Transverse colon (tissue), 4 donors: Measurements from ENCODE around the gene RSAD1. TPM values are rescaled to one million over a fixed set of nuclear protein-coding genes. Genes with fewer than 3 reads are reported as not detected.

Experiments
- DNase-seq: peaks from one replicate; pipeline ENCODE4 v3.0.0-alpha.2; 2019
- H3K27ac ChIP-seq, 4 donors: fragments of 200-600 bp; sonication (generic); 2 replicates each; pipeline ENCODE4 v1.5.1; 2016 to 2018; ENCODE audit warnings: inconsistent platforms in 4 of 4
- H3K27me3 ChIP-seq: fragments of 200-600 bp; sonication (generic); 2 replicates; pipeline ENCODE4 v1.5.1; 2017; ENCODE audit warnings: inconsistent platforms
- H3K36me3 ChIP-seq, 4 donors: fragments of 200-600 bp; sonication (generic); 2 replicates each; pipeline ENCODE4 v1.5.1; 2017 to 2019; ENCODE audit warnings: inconsistent platforms in 4 of 4
- H3K4me1 ChIP-seq, 4 donors: fragments of 200-600 bp; sonication (generic); 2 replicates each; pipeline ENCODE4 v1.5.1; 2017 to 2020; ENCODE audit warnings: inconsistent platforms in 4 of 4
- H3K4me3 ChIP-seq, 4 donors: fragments of 200-600 bp; sonication (generic); 1 replicate in 1 of 4; 2 replicates in 3 of 4; pipeline versions ENCODE4 v1.5.1 to v1.6.1; 2017 to 2019; ENCODE audit warnings: inconsistent platforms in 4 of 4
- H3K9me3 ChIP-seq, 2 donors: fragments of 200-600 bp; sonication (generic); 2 replicates each; pipeline ENCODE4 v1.5.1; 2017 to 2019; ENCODE audit warnings: inconsistent platforms in 2 of 2
- EP300 ChIP-seq: sonication (generic); formaldehyde crosslinking; IDR thresholded peaks from one replicate; pipeline ENCODE4 v1.6.1; 2017; ENCODE audit warnings: antibody characterized with exemption, low read depth
- POLR2A ChIP-seq: fragments of 450-650 bp; IDR thresholded peaks from one replicate; pipeline ENCODE4 v1.6.1; 2016; ENCODE audit warnings: antibody characterized with exemption, mild to moderate bottlenecking, moderate library complexity
- POLR2AphosphoS5 ChIP-seq, 3 donors: sonication (generic); formaldehyde crosslinking; IDR thresholded peaks; one replicate each; pipeline ENCODE4 v1.6.1; 2016; ENCODE audit warnings: antibody characterized with exemption in 3 of 3
- WGBS, 2 donors: methylation state at CpG; one replicate each; pipeline ENCODE4 v1.1.5; 2018; ENCODE audit warnings: low coverage in 1 of 2; 5-methylcytosine and 5-hydroxymethylcytosine counted together
- in situ Hi-C, 4 donors: fragments of 200-750 bp; cut with MboI; loops; one replicate each; pipeline versions ENCODE4 v1.15.0 to v1.15.1; 2017; ENCODE audit warnings: low sequenced_read_pairs in 3 of 4, low pct_ligation_motif_present in 1 of 4, low pct_unique_long_range_greater_than_20kb in 1 of 4
- intact Hi-C: fragments of 100-400 bp; cut with DNase I; formaldehyde crosslinking; loops from one replicate; pipeline ENCODE4 v1.15.1; 2023; ENCODE audit warnings: low total_unique reads
- total RNA-seq, 4 donors: library from RNA; depleted of rRNA; stranded (reverse); fragments of >200 nt; gene quantifications; one replicate each; pipeline ENCODE4 v1.1.0, GENCODE V29; 2016
- TF ChIP-seq, protein P1 (sequence below), 5 experiments: fragments of 200-600 bp in 3 of 5; fragments of 450-650 bp in 2 of 5; sonication (generic) in 3 of 5; IDR thresholded peaks; 1 replicate in 2 of 5; 2 replicates in 3 of 5; pipeline ENCODE4 v1.5.1; 2016 to 2017; ENCODE audit warnings: antibody characterized with exemption in 5 of 5, inconsistent platforms in 3 of 5, mild to moderate bottlenecking in 2 of 5, moderate library complexity in 1 of 5

RSAD1 gene
- total RNA-seq, 4 donors from 2014 or later = 19.1 to 35.6 (median 28.2) TPM

DNA sequence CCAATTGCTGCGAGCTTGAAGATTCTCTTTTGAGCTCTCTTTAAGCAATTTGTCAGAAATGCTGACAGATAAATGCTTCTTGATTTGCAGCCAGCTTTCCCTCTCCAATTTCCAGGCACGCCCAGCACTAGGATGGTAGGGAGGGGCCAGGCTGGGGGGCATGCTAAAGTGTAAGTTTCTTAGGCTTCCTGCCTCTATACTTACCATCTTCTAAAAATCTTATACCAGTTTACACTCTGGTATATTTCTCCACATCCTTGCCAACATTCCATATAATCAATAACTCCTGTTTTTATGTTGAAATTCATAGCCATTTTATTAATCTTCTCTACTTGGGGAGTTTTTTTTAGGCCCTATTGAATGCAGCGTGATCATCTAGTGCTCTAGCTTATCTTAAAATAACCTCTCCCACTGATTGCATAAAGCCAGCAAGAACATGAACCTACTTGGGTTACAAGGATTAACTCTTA, 35.1 kb upstream of the RSAD1 start:
- peak; percentile 57 for DNase-seq
- H3K36me3 ChIP-seq = no peaks in the 10 kb centered on the region
- TF ChIP-seq EP300 = no peak
- TF ChIP-seq POLR2AphosphoS5 (IDR thresholded peaks at IDR 0.05) = no peak
- TF ChIP-seq POLR2A = no peak
- TF ChIP-seq, protein P1, sequence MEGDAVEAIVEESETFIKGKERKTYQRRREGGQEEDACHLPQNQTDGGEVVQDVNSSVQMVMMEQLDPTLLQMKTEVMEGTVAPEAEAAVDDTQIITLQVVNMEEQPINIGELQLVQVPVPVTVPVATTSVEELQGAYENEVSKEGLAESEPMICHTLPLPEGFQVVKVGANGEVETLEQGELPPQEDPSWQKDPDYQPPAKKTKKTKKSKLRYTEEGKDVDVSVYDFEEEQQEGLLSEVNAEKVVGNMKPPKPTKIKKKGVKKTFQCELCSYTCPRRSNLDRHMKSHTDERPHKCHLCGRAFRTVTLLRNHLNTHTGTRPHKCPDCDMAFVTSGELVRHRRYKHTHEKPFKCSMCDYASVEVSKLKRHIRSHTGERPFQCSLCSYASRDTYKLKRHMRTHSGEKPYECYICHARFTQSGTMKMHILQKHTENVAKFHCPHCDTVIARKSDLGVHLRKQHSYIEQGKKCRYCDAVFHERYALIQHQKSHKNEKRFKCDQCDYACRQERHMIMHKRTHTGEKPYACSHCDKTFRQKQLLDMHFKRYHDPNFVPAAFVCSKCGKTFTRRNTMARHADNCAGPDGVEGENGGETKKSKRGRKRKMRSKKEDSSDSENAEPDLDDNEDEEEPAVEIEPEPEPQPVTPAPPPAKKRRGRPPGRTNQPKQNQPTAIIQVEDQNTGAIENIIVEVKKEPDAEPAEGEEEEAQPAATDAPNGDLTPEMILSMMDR (IDR thresholded peaks at IDR 0.05) = no peak
- peaks cover 15 to 66% (median 45%) of the 10 kb centered on the region in 4 donors for H3K4me1 ChIP-seq
- no peak overlapping the region for H3K4me3 ChIP-seq
- H3K27ac ChIP-seq = peak overlapping the region in 3 of 4 donors; percentile 19 to 55 (median 45)
- H3K9me3 ChIP-seq = no peaks in the 10 kb centered on the region
- WGBS, 2 donors = 35% methylated on average over 3 of the region's 3 CpGs
- H3K27me3 ChIP-seq = no peaks in the 10 kb centered on the region
- intact Hi-C loops (no loop called here), in situ Hi-C loops (no loop called here)

DNA sequence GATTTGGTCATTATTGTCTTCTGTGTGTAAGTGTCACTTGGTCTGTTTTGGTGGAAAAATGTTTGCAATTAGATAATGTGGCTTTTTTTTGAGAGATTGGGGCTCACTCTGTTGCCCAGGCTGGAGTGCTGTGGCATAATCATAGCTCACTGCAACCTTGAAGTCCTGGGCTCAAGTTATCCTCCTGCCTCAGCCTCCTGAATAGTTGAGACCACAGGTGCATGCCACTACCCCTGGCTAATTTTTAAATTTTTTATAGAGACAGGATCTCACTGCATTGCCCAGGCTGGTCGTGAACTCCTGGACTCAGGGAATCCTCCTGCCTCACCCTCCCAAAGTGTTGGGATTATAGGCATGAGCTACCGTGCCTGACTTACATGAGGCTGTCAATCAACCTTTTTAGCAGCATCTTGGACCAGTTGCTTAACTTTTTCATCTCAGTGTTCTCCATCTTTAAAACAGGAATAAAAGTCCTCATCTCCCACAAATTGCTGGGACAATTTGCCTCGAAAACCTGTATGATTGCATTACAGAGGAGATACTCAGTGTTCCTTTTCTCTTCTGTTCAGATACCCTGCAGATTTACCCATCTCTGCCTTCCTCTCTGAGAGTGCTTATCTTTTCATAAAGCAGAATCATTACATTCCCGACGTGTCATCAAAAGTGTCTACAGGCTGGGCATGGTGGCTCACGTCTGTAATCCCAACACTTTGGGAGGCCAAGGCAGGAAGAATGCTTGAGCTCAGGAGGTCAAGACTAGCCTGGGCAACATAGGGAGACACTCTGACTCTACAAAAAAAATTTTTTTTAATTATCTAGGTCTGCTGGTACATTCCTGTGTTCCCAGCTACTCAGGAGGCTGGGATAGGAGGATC, 33.6 kb upstream of the RSAD1 start:
- intact Hi-C loops = no loop called here
- in situ Hi-C loops = no loop called here

DNA sequence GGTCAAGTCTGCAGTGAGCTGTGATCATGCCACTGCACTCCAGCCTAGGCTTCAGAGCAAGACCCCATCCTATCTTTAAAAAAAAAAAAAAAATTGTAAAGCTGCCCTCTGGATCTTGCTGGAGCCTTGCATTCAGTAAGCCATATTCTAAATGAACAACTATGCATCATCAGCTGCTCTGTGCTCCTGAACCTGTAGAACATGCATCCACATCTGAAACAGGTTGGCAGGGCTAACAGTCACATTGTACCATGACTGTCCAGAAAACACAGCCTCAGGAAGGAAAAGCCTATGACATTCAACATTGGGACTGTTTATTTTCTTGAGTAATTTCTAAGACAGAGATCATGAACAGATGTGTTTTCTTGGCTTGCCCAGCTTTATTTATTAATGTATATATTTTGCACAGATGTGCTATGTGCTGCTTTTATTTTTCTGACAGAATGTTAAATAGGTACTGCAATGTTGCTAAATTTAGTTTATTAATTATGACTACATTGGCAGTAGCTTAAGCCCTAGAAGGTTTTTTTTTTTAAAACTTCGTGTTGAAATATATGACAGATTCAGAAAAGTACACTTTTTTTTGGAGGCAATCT, 32.8 kb upstream of the RSAD1 start:
- Histone ChIP-seq H3K27ac (peak overlapping the region in 3 of 4 donors; percentile 14 to 75 (median 66)), H3K4me3 (no peak overlapping the region), H3K9me3 (no peaks in the 10 kb centered on the region), H3K27me3 (no peaks in the 10 kb centered on the region), H3K4me1 (peaks cover 18 to 55% (median 38%) of the 10 kb centered on the region in 4 donors), H3K36me3 (no peaks in the 10 kb centered on the region)
- WGBS, 2 donors = 22 to 39% methylated on average over 1 of the region's 1 CpG
- intact Hi-C loops = no loop called here
- in situ Hi-C loops = no loop called here
- no peak for TF ChIP-seq POLR2A
- TF ChIP-seq POLR2AphosphoS5 (IDR thresholded peaks at IDR 0.05) = no peak
- TF ChIP-seq EP300 = no peak
- TF ChIP-seq, protein P1 (IDR thresholded peaks at IDR 0.05) = no peak
- DNase-seq = no peak

More for the DNA sequence above, 33.6 kb upstream of the RSAD1 start:
- no peak for DNase-seq
- peaks cover 16 to 60% (median 41%) of the 10 kb centered on the region in 4 donors for H3K4me1 ChIP-seq
- no peak for TF ChIP-seq POLR2A
- 84 to 85% methylated on average over 4 to 6 of the region's 6 CpGs for WGBS, 2 donors
- no peaks in the 10 kb centered on the region for H3K36me3 ChIP-seq
- no peaks in the 10 kb centered on the region for H3K27me3 ChIP-seq
- no peaks in the 10 kb centered on the region for H3K9me3 ChIP-seq
- H3K27ac ChIP-seq = no peak overlapping the region
- H3K4me3 ChIP-seq = no peak overlapping the region

DNA sequence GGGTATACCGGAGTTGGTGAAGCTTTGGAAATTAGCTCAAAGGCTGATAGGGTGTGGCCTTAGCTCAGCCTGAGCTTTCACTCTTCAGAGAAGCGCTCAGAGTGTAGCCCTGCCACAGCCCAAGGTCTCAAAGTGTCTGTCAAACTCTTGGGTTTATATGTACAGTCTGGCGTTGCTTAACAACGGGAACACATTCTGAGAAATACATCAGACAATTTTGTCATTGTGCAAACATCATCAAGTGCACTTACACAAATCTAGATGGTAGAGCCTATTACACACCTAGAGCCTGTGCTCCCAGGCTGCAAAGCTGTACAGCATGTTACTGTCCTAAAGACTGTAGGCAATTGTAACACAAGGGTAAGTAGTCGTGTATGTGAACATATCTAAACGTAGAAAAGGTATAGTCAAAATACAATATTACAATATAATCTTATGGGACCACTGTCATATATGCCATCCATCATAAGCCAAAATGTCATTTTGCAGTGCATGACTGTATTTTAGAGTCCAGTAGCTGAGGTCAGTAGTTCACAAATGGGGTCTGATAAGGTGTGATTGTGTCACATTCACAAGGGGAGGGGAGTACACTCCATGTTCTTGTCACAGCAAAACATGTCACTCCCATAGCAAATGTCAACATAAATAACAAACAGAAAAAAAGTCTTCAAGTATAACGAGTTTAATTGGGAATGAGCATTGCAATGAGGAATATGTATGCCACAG, 30.6 kb upstream of the RSAD1 start:
- TF ChIP-seq POLR2A = peak; percentile 27
- no peak for TF ChIP-seq EP300
- TF ChIP-seq POLR2AphosphoS5 (IDR thresholded peaks at IDR 0.05) = peak in 2 of 3 donors; percentile 28 to 31
- TF ChIP-seq, protein P1 (IDR thresholded peaks at IDR 0.05) = no peak
- 64 to 70% methylated on average over 5 to 7 of the region's 7 CpGs for WGBS, 2 donors
- intact Hi-C loops = no loop called here
- peak; percentile 65 for DNase-seq
- Histone ChIP-seq H3K4me1 (peaks cover 8 to 64% (median 48%) of the 10 kb centered on the region in 4 donors), H3K9me3 (no peaks in the 10 kb centered on the region), H3K27ac (peak overlapping the region; percentile 66 to 75 (median 70)), H3K4me3 (no peak overlapping the region), H3K27me3 (no peaks in the 10 kb centered on the region), H3K36me3 (no peaks in the 10 kb centered on the region)
- in situ Hi-C loops = no loop called here
